OCI-LY3 (cell line): ENCODE data around the gene ARHGAP26.

Experiments
- H2AFZ ChIP-seq: fragments of 200-600, 300-600 bp; shearing (Covaris generic); 2 replicates; pipeline ENCODE4 v1.6.0; 2014; ENCODE audit warnings: antibody characterized with exemption, low read depth, low read length
- H3K27ac ChIP-seq: fragments of 200-600, 300-600 bp; sonication (generic); 2 replicates; pipeline ENCODE4 v1.5.1; 2014; ENCODE audit warnings: mild to moderate bottlenecking, low read length, moderate library complexity, mixed read lengths
- H3K27me3 ChIP-seq: fragments of 200-600, 300-600 bp; sonication (generic); 2 replicates; pipeline ENCODE4 v1.6.1; 2014; ENCODE audit warnings: low read depth, low read length, mixed read lengths
- H3K36me3 ChIP-seq: fragments of 200-600, 300-600 bp; sonication (generic); replicated peaks from 2 replicates; pipeline ENCODE3; 2014; ENCODE audit warnings: low read depth, low read length, mixed read lengths
- H3K4me1 ChIP-seq: fragments of 300-600, 200-600 bp; sonication (generic); 2 replicates; pipeline ENCODE4 v1.6.1; 2014; ENCODE audit warnings: low read length, mixed read lengths
- H3K4me2 ChIP-seq: fragments of 200-600, 300-600 bp; sonication (generic); 2 replicates; pipeline ENCODE4 v1.6.1; 2014; ENCODE audit warnings: low read length, mixed read lengths
- H3K4me3 ChIP-seq: fragments of 300-600, 200-600 bp; sonication (generic); 2 replicates; pipeline ENCODE4 v1.5.1; 2014; ENCODE audit warnings: antibody characterized with exemption, mild to moderate bottlenecking, low read length, moderate library complexity
- H3K79me2 ChIP-seq: fragments of 300-600, 200-600 bp; shearing (Covaris generic); 2 replicates; pipeline ENCODE4 v1.6.1; 2014; ENCODE audit warnings: mild to moderate bottlenecking, low read length, mixed read lengths
- H3K9ac ChIP-seq: fragments of 300-600, 200-600 bp; shearing (Covaris generic); 2 replicates; pipeline ENCODE4 v1.6.0; 2014; ENCODE audit warnings: mild to moderate bottlenecking, low read length, moderate library complexity
- H3K9me3 ChIP-seq: fragments of 200-600, 300-600 bp; shearing (Covaris generic); 2 replicates; pipeline ENCODE4 v1.6.1; 2014; ENCODE audit warnings: low read length, mixed read lengths; ENCODE audit not compliant: insufficient read depth
- H4K20me1 ChIP-seq: fragments of 200-600, 300-600 bp; sonication (generic); 2 replicates; pipeline ENCODE4 v1.6.1; 2016; ENCODE audit warnings: low read length, mixed read lengths; ENCODE audit not compliant: insufficient read depth
- EZH2phosphoT487 ChIP-seq: fragments of 200-600 bp; shearing (Covaris generic); IDR thresholded peaks from 2 replicates; pipeline ENCODE4 v1.6.1; 2018; ENCODE audit warnings: antibody characterized with exemption, mixed run types, low read depth
- TF ChIP-seq, protein P1 (sequence below): fragments of 200-600, 300-600 bp; sonication (generic); IDR thresholded peaks from 2 replicates; pipeline ENCODE4 v1.5.1; 2014; ENCODE audit warnings: antibody characterized with exemption, low read length, low read depth

Gene ARHGAP26

DNA sequence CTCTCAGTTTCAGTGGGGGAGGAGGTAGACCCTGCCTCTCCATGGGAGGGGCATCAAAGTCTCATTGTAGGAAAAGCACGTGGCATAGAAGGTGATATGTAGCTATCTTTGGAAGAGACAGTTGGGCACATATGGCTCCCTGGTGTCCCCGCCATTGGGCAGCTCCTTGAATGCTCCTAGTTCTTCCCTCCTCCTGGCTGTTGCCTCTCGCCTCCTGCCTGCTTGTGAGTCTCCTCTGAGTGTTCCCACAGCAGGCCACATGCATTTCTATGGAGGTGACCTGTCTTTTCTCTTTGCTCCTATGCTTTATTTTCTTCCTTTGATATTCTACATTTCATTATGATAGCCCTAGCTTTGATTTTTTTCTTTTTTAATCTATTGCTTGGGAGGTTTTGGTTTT, 138.5 kb downstream of the ARHGAP26 start:
- Histone ChIP-seq H3K27me3 (no peaks in the 10 kb centered on the region), H4K20me1 (no peaks in the 10 kb centered on the region), H3K9ac (no peak overlapping the region), H3K36me3 (no peaks in the 10 kb centered on the region), H3K4me2 (no peak overlapping the region), H2AFZ (no peak overlapping the region), H3K27ac (no peak overlapping the region), H3K79me2 (no peaks in the 10 kb centered on the region), H3K4me3 (no peak overlapping the region), H3K9me3 (no peaks in the 10 kb centered on the region), H3K4me1 (no peaks in the 10 kb centered on the region)
- TF ChIP-seq, protein P1, sequence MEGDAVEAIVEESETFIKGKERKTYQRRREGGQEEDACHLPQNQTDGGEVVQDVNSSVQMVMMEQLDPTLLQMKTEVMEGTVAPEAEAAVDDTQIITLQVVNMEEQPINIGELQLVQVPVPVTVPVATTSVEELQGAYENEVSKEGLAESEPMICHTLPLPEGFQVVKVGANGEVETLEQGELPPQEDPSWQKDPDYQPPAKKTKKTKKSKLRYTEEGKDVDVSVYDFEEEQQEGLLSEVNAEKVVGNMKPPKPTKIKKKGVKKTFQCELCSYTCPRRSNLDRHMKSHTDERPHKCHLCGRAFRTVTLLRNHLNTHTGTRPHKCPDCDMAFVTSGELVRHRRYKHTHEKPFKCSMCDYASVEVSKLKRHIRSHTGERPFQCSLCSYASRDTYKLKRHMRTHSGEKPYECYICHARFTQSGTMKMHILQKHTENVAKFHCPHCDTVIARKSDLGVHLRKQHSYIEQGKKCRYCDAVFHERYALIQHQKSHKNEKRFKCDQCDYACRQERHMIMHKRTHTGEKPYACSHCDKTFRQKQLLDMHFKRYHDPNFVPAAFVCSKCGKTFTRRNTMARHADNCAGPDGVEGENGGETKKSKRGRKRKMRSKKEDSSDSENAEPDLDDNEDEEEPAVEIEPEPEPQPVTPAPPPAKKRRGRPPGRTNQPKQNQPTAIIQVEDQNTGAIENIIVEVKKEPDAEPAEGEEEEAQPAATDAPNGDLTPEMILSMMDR: no peak
- no peak for TF ChIP-seq EZH2phosphoT487

DNA sequence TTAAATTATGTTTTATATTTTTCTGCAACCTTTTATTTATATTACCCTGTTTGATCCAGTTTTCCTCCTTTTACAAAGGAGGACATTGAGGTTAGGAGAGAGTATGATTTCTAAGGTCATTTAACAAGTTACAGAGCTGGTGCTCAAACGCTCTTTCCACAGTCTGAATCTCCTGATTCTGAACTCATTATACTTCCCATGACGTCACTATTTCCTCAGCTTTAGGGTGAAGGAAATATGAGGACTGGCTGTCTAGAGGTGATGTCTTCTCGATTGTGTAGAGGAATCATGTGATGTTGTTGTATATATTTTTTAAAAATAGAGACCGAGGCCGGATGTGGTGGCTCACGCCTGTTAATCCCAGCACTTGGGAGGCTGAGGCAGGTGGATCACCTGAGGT, 140.0 kb downstream of the ARHGAP26 start:
- H3K4me3 ChIP-seq: no peak overlapping the region
- TF ChIP-seq, protein P1: no peak
- TF ChIP-seq EZH2phosphoT487: no peak
- H3K9ac ChIP-seq: no peak overlapping the region
- no peaks in the 10 kb centered on the region for H3K4me1 ChIP-seq
- H3K27ac ChIP-seq: no peak overlapping the region
- H3K9me3 ChIP-seq: no peaks in the 10 kb centered on the region
- H4K20me1 ChIP-seq: no peaks in the 10 kb centered on the region
- H2AFZ ChIP-seq: no peak overlapping the region
- H3K36me3 ChIP-seq: no peaks in the 10 kb centered on the region
- H3K4me2 ChIP-seq: no peak overlapping the region
- no peaks in the 10 kb centered on the region for H3K27me3 ChIP-seq
- no peaks in the 10 kb centered on the region for H3K79me2 ChIP-seq

DNA sequence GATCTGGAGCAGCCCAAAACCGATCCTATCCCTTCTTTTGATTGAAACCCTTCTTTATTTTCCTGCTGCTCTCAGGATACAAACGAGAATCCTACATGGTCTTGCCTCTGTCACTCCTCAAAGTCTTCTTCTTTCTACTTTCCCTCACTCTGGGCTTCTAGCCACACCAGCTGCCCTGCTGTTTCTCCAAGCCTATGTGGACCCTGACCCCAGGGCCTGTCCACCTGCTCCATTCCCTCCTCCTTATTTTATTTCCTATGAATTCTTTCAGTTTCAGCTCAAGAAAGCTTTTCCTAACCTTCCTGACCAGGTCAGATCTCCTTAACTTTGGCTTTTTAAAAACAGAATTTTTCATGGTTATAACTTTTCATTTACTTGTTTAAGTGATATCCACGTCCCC, 141.0 kb downstream of the ARHGAP26 start:
- H3K4me1 ChIP-seq: peaks cover 6% of the 10 kb centered on the region
- TF ChIP-seq, protein P1: no peak
- no peak for TF ChIP-seq EZH2phosphoT487
- H3K4me3 ChIP-seq: no peak overlapping the region
- no peak overlapping the region for H3K9ac ChIP-seq
- H3K9me3 ChIP-seq: no peaks in the 10 kb centered on the region
- no peak overlapping the region for H3K4me2 ChIP-seq
- no peaks in the 10 kb centered on the region for H4K20me1 ChIP-seq
- no peaks in the 10 kb centered on the region for H3K79me2 ChIP-seq
- H3K27ac ChIP-seq: no peak overlapping the region
- no peaks in the 10 kb centered on the region for H3K36me3 ChIP-seq
- H3K27me3 ChIP-seq: no peaks in the 10 kb centered on the region
- no peak overlapping the region for H2AFZ ChIP-seq

DNA sequence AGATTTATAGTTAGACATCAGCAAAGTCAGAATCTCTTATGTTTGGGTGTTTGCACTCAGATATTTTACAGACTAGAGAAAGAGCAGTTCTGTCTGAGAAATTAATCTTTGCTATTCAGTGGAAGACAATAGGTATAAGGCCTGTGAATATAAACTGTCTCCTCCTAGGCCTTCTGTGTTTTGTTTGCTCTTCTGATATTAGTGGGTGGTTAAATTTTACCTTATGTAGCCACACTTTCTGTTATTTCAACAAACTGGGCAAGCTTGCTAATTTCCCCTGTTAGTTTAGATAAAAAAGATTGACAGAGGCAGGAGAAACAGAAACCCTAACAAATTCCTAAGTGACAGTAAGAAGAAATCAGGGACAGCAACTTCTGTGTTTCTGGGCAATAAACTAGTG, 141.6 kb downstream of the ARHGAP26 start:
- H3K9ac ChIP-seq: no peak overlapping the region
- no peaks in the 10 kb centered on the region for H3K79me2 ChIP-seq
- H3K4me1 ChIP-seq: peaks cover 12% of the 10 kb centered on the region
- no peak for TF ChIP-seq EZH2phosphoT487
- TF ChIP-seq, protein P1: no peak
- no peak overlapping the region for H3K4me2 ChIP-seq
- no peak overlapping the region for H3K27ac ChIP-seq
- H2AFZ ChIP-seq: no peak overlapping the region
- no peaks in the 10 kb centered on the region for H3K9me3 ChIP-seq
- no peaks in the 10 kb centered on the region for H4K20me1 ChIP-seq
- H3K27me3 ChIP-seq: no peaks in the 10 kb centered on the region
- H3K4me3 ChIP-seq: no peak overlapping the region
- no peaks in the 10 kb centered on the region for H3K36me3 ChIP-seq
